SW480 (cell line): ENCODE measurements around the gene TUBB2A.

Source experiments
- DNase-seq: peaks from one replicate; pipeline ENCODE4 v3.0.0-alpha.2; 2016; ENCODE audit warnings: low spot score

Gene TUBB2A

GRCh38 chr6:3119040-3119723 lies 38.2 kb downstream of the TUBB2A start:
- peak; percentile 48 for DNase-seq

- DNase-seq = peak; percentile 88
These were observed 38.8 kb downstream of the TUBB2A start, which contains the start of gene BPHL for GRCh38 chr6:3118353-3119039. Gene BPHL (plus strand): TSS chr6:3118711. CDS start chr6:3118741, 30 bp downstream.

GRCh38 chr6:3117912-3118352 lies 39.4 kb downstream of the TUBB2A start:
- DNase-seq = no peak

- DNase-seq = no peak
These were observed 43.0 kb downstream of the TUBB2A start for GRCh38 chr6:3114377-3114776.

- DNase-seq = no peak
These were observed 47.6 kb downstream of the TUBB2A start for GRCh38 chr6:3109761-3110160.

GRCh38 chr6:3108746-3109414 lies 48.5 kb downstream of the TUBB2A start:
- no peak for DNase-seq
